SU-DHL-6 (cell line): ENCODE data around the gene SLC12A5.
"Not testable (repeated sequence)": the region's sequence is repeated elsewhere in the genome, so short reads cannot be mapped to it uniquely, and the experiment has no call there.

Experiments
- H2AFZ ChIP-seq: fragments of 200-600 bp; sonication (generic); 2 replicates; pipeline ENCODE4 v1.6.1; 2014; ENCODE audit warnings: low read depth, mild to moderate bottlenecking, moderate library complexity, mixed read lengths, antibody characterized with exemption, low read length; ENCODE audit not compliant: severe bottlenecking
- H3F3A ChIP-seq: fragments of 200-600 bp; shearing (Covaris generic); 2 replicates; pipeline ENCODE4 v1.6.0; 2016; ENCODE audit warnings: antibody characterized with exemption, mild to moderate bottlenecking; ENCODE audit not compliant: insufficient read depth
- H3K27ac ChIP-seq: fragments of 200-600 bp; sonication (generic); 2 replicates; pipeline ENCODE4 v1.5.1; 2016; ENCODE audit warnings: low read depth, mild to moderate bottlenecking, low read length, moderate library complexity, mixed read lengths
- H3K27me3 ChIP-seq: fragments of 200-600 bp; sonication (generic), shearing (Covaris generic); 2 replicates; pipeline ENCODE4 v1.6.0; 2014; ENCODE audit warnings: mild to moderate bottlenecking, low read length
- H3K36me3 ChIP-seq: fragments of 200-600 bp; sonication (generic); 2 replicates; pipeline ENCODE4 v1.6.1; 2014; ENCODE audit warnings: mild to moderate bottlenecking, low read length, mixed read lengths
- H3K4me2 ChIP-seq: fragments of 300-600, 200-600 bp; shearing (Covaris generic), sonication (generic); 2 replicates; pipeline ENCODE4 v1.6.0; 2014; ENCODE audit warnings: low read length, low read depth, mild to moderate bottlenecking; ENCODE audit not compliant: poor library complexity, severe bottlenecking
- H3K4me3 ChIP-seq: fragments of 200-600 bp; sonication (generic); 2 replicates; pipeline ENCODE4 v1.5.1; 2014; ENCODE audit warnings: antibody characterized with exemption, low read length, mild to moderate bottlenecking, mixed read lengths; ENCODE audit not compliant: insufficient read depth, poor library complexity, severe bottlenecking
- H3K79me2 ChIP-seq: fragments of 200-600 bp; sonication (generic); 2 replicates; pipeline ENCODE4 v1.6.1; 2014; ENCODE audit warnings: mild to moderate bottlenecking, low read length, moderate library complexity; ENCODE audit not compliant: insufficient read depth
- H3K9ac ChIP-seq: fragments of 200-600 bp; sonication (generic); 2 replicates; pipeline ENCODE4 v1.7.0; 2014; ENCODE audit warnings: mild to moderate bottlenecking, low read length
- H3K9me2 ChIP-seq: fragments of 200-600 bp; sonication (generic); replicated peaks from 2 replicates; pipeline ENCODE4 v1.6.1; 2014; ENCODE audit warnings: low read length; ENCODE audit not compliant: insufficient read depth
- H3K9me3 ChIP-seq: fragments of 200-600 bp; sonication (generic); 2 replicates; pipeline ENCODE4 v1.6.1; 2014; ENCODE audit warnings: low read length, mixed read lengths; ENCODE audit not compliant: insufficient read depth
- H4K20me1 ChIP-seq: fragments of 200-600 bp; sonication (generic); 2 replicates; pipeline ENCODE4 v1.6.1; 2014; ENCODE audit warnings: low read depth, mild to moderate bottlenecking, antibody characterized with exemption, low read length, moderate library complexity, mixed read lengths
- EZH2phosphoT487 ChIP-seq: fragments of 200-600 bp; sonication (generic), shearing (Covaris generic); conservative IDR thresholded peaks from 2 replicates; pipeline ENCODE4 v1.6.1; 2018; ENCODE audit warnings: mild to moderate bottlenecking, antibody characterized with exemption, low read length, moderate library complexity, mixed read lengths
- TF ChIP-seq, protein P1 (sequence below): fragments of 200-600 bp; sonication (generic); IDR thresholded peaks from one replicate; pipeline ENCODE4 v1.5.1; 2017; ENCODE audit warnings: antibody characterized with exemption, mild to moderate bottlenecking, low read length, moderate library complexity; ENCODE audit not compliant: insufficient read depth, poor library complexity, severe bottlenecking

Gene SLC12A5

DNA sequence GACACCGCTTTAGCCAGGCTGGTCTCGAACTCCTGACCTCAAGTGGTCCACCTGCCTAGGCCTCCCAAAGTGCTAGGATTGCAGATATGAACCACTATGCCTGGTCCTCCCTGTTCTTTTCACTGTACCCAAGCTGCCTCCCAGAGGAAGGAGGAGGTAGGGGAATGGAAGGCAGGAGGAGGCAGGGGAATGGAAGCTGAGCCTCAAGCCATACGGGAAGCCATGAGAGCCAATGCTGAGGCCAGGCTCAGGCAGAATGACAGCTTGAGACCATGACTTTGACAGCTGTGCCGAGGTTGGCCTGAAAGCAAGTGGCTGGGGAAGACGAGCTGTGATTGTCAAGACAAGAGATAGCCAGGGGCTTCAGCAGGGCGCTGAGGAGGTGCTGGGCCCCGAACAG, 43.4 kb upstream of the SLC12A5 start:
- no peaks in the 10 kb centered on the region for H4K20me1 ChIP-seq
- no peaks in the 10 kb centered on the region for H3K9me3 ChIP-seq
- H3K4me2 ChIP-seq = no peak overlapping the region
- no peaks in the 10 kb centered on the region for H3F3A ChIP-seq
- no peak overlapping the region for H3K9ac ChIP-seq
- H3K79me2 ChIP-seq = no peaks in the 10 kb centered on the region
- H3K9me2 ChIP-seq = no peaks in the 10 kb centered on the region
- H2AFZ ChIP-seq = no peak overlapping the region
- H3K27ac ChIP-seq = no peak overlapping the region
- H3K27me3 ChIP-seq = no peaks in the 10 kb centered on the region
- no peak overlapping the region for H3K4me3 ChIP-seq
- H3K36me3 ChIP-seq = no peaks in the 10 kb centered on the region
- TF ChIP-seq, protein P1, sequence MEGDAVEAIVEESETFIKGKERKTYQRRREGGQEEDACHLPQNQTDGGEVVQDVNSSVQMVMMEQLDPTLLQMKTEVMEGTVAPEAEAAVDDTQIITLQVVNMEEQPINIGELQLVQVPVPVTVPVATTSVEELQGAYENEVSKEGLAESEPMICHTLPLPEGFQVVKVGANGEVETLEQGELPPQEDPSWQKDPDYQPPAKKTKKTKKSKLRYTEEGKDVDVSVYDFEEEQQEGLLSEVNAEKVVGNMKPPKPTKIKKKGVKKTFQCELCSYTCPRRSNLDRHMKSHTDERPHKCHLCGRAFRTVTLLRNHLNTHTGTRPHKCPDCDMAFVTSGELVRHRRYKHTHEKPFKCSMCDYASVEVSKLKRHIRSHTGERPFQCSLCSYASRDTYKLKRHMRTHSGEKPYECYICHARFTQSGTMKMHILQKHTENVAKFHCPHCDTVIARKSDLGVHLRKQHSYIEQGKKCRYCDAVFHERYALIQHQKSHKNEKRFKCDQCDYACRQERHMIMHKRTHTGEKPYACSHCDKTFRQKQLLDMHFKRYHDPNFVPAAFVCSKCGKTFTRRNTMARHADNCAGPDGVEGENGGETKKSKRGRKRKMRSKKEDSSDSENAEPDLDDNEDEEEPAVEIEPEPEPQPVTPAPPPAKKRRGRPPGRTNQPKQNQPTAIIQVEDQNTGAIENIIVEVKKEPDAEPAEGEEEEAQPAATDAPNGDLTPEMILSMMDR = no peak
- TF ChIP-seq EZH2phosphoT487 = no peak

DNA sequence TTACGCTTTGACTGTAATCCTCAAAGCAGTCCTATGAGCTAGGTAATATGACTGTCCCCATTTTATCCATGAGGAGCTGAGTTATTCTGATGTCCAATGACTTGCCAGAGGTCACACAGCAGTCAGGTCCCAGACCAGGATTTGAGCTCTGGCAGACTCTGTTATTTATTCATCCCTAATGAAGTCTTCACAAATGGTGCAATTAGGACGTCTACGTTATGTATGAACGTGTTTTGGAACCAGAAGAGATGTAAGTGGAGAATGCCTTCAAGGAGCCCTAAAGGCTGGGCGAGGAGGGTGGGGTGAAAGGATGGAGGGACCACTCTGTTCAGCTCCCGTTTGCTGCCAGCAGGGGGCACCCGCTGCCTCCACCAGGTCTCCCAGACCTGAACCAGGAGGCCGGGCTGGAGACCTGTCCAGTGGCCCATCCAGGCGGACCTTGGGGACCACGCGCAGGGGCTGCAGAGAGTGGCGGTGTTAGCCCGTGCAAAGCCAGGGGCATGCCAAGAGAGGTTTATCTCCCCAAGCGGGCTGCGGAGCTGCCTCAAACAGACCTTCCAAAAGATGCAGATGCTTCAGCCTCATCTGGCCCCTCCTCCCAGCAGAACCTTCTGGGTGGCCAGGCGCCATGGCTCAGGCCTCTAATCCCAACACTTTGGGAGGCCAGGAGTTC, 41.8 kb upstream of the SLC12A5 start:
- Histone ChIP-seq H3K4me3 (no peak overlapping the region), H3K4me2 (no peak overlapping the region), H3K9me3 (no peaks in the 10 kb centered on the region), H4K20me1 (no peaks in the 10 kb centered on the region), H3K36me3 (no peaks in the 10 kb centered on the region), H3K79me2 (no peaks in the 10 kb centered on the region), H3K9me2 (no peaks in the 10 kb centered on the region), H3K27ac (no peak overlapping the region), H3K9ac (no peak overlapping the region), H2AFZ (no peak overlapping the region), H3F3A (no peaks in the 10 kb centered on the region), H3K27me3 (no peaks in the 10 kb centered on the region)
- TF ChIP-seq, protein P1 = peak; percentile 69
- TF ChIP-seq EZH2phosphoT487 = no peak

DNA sequence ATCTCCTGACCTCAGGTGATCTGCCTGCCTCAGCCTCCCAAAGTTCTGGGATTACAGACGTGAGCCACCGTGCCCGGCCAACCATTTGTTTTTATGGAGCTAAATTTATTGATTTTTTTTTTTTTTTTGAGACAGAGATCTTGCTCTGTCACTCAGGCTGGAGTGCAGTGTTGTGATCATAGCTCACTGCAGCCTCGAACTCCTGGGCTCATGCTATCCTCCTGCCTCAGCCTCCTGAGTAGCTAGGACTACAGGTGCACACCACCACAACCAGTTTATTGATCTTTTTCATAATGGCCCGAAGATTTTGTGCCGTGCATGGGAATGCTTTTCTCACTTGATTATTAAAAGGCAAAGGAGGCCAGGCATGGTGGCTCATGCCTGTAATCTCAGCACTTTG, 40.2 kb upstream of the SLC12A5 start:
- H3K27me3 ChIP-seq, H4K20me1 ChIP-seq, H3K79me2 ChIP-seq, H3K9ac ChIP-seq, H3K4me3 ChIP-seq, H3K36me3 ChIP-seq, H3K27ac ChIP-seq, H3K4me2 ChIP-seq, H3K9me2 ChIP-seq, H3K9me3 ChIP-seq, H3F3A ChIP-seq, H2AFZ ChIP-seq: not testable (repeated sequence)

DNA sequence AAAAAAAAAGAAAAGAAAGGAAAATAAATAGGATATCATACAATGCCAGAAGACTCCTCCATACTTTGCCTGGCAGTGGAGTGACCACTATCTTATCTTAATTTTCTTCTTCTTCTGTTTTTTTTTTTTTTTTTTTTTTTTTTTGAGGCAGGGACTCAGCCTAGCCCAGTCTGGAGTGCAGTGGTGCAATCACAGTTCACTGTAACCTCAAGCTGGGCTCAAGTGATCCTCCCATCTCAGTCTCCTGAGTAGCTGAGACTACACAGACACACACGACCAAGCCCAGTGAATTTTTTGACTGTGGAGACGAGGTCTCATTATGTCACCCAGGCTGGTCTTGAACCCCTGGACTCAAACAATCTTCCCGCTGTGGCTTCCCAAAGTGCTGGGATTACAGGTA, 37.4 kb upstream of the SLC12A5 start:
- Histone ChIP-seq H3K9ac (no peak overlapping the region), H3K9me2 (no peaks in the 10 kb centered on the region), H3K27ac (no peak overlapping the region), H3K9me3 (no peaks in the 10 kb centered on the region), H3K4me2 (no peak overlapping the region), H2AFZ (no peak overlapping the region), H3F3A (no peaks in the 10 kb centered on the region), H3K27me3 (no peaks in the 10 kb centered on the region), H3K36me3 (no peaks in the 10 kb centered on the region), H3K4me3 (no peak overlapping the region), H4K20me1 (no peaks in the 10 kb centered on the region), H3K79me2 (no peaks in the 10 kb centered on the region)
- TF ChIP-seq, protein P1 = no peak
- no peak for TF ChIP-seq EZH2phosphoT487
